Neural progenitor cell (in vitro differentiated cells): ENCODE measurements around the gene MYF5. TPM values are rescaled to one million over a fixed set of nuclear protein-coding genes. Genes with fewer than 3 reads are reported as not detected.

ENCODE experiments used
- DNase-seq: peaks from one replicate; pipeline ENCODE4 v3.0.0-alpha.2; 2016; ENCODE audit warnings: low spot score
- H2AFZ ChIP-seq: fragments of 200-600 bp; sonication (generic); replicated peaks from 2 replicates; pipeline ENCODE4 v1.6.1; 2016; ENCODE audit warnings: antibody characterized with exemption
- H3F3A ChIP-seq: fragments of 200-600 bp; sonication (generic); 2 replicates; pipeline ENCODE4 v1.6.1; 2016; ENCODE audit warnings: antibody characterized with exemption, low read depth
- H3K27ac ChIP-seq: fragments of 200-600 bp; sonication (generic); 2 replicates; pipeline ENCODE4 v1.5.1; 2016; ENCODE audit warnings: mild to moderate bottlenecking
- H3K27me3 ChIP-seq: fragments of 200-600 bp; sonication (generic); 2 replicates; pipeline ENCODE4 v1.6.1; 2016; ENCODE audit warnings: mild to moderate bottlenecking, moderate library complexity
- H3K36me3 ChIP-seq: fragments of 200-600 bp; sonication (generic); 2 replicates; pipeline ENCODE4 v1.5.1; 2016
- H3K4me1 ChIP-seq: fragments of 200-600 bp; sonication (generic); 2 replicates; pipeline ENCODE4 v1.6.1; 2016; ENCODE audit warnings: mixed run types
- H3K4me2 ChIP-seq: fragments of 200-600 bp; sonication (generic); 2 replicates; pipeline ENCODE4 v1.6.1; 2016
- H3K4me3 ChIP-seq: fragments of 200-600 bp; sonication (generic); 2 replicates; pipeline ENCODE4 v1.5.1; 2016
- H3K79me2 ChIP-seq: fragments of 200-600 bp; sonication (generic); 2 replicates; pipeline ENCODE4 v1.6.1; 2016; ENCODE audit warnings: low read depth
- H3K9ac ChIP-seq: fragments of 200-600 bp; sonication (generic); 2 replicates; pipeline ENCODE4 v1.6.1; 2016
- H3K9me3 ChIP-seq: fragments of 200-600 bp; sonication (generic); 2 replicates; pipeline ENCODE4 v1.5.1; 2016; ENCODE audit warnings: low read depth
- H4K20me1 ChIP-seq: fragments of 200-600 bp; sonication (generic); 2 replicates; pipeline ENCODE4 v1.6.1; 2016; ENCODE audit warnings: low read depth
- H3K27ac Mint-ChIP-seq: 3 replicates; pipeline ENCODE4 v1.8.0; 2021; ENCODE audit warnings: mixed read lengths
- H3K27me3 Mint-ChIP-seq: 2 replicates; pipeline ENCODE4 v1.8.0; 2022; ENCODE audit warnings: low read depth, mild to moderate bottlenecking, inconsistent platforms, moderate library complexity, mixed read lengths; ENCODE audit not compliant: insufficient read depth
- H3K36me3 Mint-ChIP-seq: 3 replicates; pipeline ENCODE4 v1.8.0; 2021; ENCODE audit warnings: mixed read lengths
- H3K4me1 Mint-ChIP-seq: 3 replicates; pipeline ENCODE4 v1.8.0; 2021; ENCODE audit warnings: mixed read lengths
- H3K4me3 Mint-ChIP-seq: 3 replicates; pipeline ENCODE4 v1.8.0; 2021; ENCODE audit warnings: mild to moderate bottlenecking, moderate library complexity, mixed read lengths
- H3K9me3 Mint-ChIP-seq: 3 replicates; pipeline ENCODE4 v1.8.0; 2020; ENCODE audit warnings: mixed read lengths
- EZH2 ChIP-seq: fragments of 200-600 bp; sonication (generic); IDR thresholded peaks from 2 replicates; pipeline ENCODE4 v1.6.1; 2017; ENCODE audit warnings: antibody characterized with exemption, mild to moderate bottlenecking, moderate library complexity
- EZH2phosphoT487 ChIP-seq: fragments of 200-600 bp; sonication (generic); IDR thresholded peaks from 2 replicates; pipeline ENCODE4 v1.6.1; 2017; ENCODE audit warnings: antibody characterized with exemption
- total RNA-seq: library from RNA; depleted of rRNA; stranded (reverse); fragments of >200 nt; gene quantifications from 2 replicates; pipeline ENCODE4 v1.2.3, GENCODE V29; 2015; ENCODE audit warnings: low replicate concordance
- TF ChIP-seq, protein P1 (sequence below): fragments of 200-600 bp; sonication (generic); IDR thresholded peaks from 2 replicates; pipeline ENCODE4 v1.5.1; 2017; ENCODE audit warnings: antibody characterized with exemption, mild to moderate bottlenecking

MYF5 gene
- total RNA-seq, 1 donor from 2014 or later: not detected

DNA sequence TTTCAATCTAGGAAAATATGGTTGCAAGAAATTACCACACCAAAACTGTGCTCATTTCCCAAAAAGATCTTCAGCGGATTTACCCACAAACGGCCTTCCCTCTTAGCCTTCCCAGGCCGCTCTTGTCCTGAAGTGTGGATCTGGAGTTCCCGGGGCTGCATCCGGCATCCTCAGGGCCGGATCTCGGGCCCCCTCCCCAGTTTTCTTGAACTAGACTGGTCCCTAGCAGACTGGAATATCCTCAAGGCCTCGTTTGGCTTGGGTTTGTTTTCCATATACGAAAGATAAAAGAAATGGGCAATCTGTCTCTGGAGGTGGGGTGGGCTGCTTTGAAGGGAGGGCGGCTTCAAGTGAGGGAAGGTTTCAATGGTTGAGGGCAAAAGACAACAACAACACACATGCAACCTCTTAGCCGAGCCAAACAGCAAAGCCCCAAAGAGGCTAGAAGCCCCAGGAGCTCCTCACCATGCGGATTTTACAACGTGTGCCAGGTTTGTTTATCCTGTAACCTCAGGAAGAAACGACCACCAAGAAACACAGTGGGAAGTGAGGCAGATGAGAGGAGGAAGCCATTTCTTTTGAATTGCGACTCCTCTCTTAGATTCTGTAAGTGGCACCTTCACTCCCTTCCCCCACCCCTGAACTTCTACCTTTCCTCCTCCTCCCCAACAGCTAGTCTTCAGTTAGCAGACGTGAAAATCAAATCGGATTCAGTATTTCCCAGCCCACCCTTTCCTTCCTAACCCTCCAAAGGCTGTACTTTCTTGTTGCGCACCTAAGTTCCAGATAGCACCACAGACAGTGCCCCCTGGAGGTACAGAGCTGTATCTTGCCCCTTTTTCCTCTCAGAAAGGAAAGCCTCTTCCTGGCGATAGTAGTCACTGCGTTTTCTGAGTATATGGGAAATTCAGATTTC is 6.6 kb upstream of the MYF5 start:
- no peaks in the 10 kb centered on the region for H3K9me3 ChIP-seq
- no peak overlapping the region for H3K4me3 ChIP-seq
- no peaks in the 10 kb centered on the region for H4K20me1 ChIP-seq
- peaks cover 28% of the 10 kb centered on the region for H3K4me1 Mint-ChIP-seq
- peak overlapping the region; percentile 35 for H3K4me2 ChIP-seq
- no peak overlapping the region for H3K27ac ChIP-seq
- peak; percentile 75 for DNase-seq
- no peak overlapping the region for H3K27ac Mint-ChIP-seq
- no peaks in the 10 kb centered on the region for H3K36me3 ChIP-seq
- H3K27me3 ChIP-seq: peaks cover 98% of the 10 kb centered on the region
- no peaks in the 10 kb centered on the region for H3K79me2 ChIP-seq
- H3K36me3 Mint-ChIP-seq: peaks cover 4% of the 10 kb centered on the region
- TF ChIP-seq EZH2: no peak
- TF ChIP-seq EZH2phosphoT487: no peak
- TF ChIP-seq, protein P1, sequence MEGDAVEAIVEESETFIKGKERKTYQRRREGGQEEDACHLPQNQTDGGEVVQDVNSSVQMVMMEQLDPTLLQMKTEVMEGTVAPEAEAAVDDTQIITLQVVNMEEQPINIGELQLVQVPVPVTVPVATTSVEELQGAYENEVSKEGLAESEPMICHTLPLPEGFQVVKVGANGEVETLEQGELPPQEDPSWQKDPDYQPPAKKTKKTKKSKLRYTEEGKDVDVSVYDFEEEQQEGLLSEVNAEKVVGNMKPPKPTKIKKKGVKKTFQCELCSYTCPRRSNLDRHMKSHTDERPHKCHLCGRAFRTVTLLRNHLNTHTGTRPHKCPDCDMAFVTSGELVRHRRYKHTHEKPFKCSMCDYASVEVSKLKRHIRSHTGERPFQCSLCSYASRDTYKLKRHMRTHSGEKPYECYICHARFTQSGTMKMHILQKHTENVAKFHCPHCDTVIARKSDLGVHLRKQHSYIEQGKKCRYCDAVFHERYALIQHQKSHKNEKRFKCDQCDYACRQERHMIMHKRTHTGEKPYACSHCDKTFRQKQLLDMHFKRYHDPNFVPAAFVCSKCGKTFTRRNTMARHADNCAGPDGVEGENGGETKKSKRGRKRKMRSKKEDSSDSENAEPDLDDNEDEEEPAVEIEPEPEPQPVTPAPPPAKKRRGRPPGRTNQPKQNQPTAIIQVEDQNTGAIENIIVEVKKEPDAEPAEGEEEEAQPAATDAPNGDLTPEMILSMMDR: peak; percentile 89
- H3K4me3 Mint-ChIP-seq: no peak overlapping the region
- H3F3A ChIP-seq: peaks cover 32% of the 10 kb centered on the region
- H3K9me3 Mint-ChIP-seq: peaks cover 3% of the 10 kb centered on the region
- peaks cover 34% of the 10 kb centered on the region for H3K27me3 Mint-ChIP-seq
- peak overlapping the region; percentile 38 for H2AFZ ChIP-seq
- H3K4me1 ChIP-seq: peaks cover 28% of the 10 kb centered on the region
- no peak overlapping the region for H3K9ac ChIP-seq

- Histone ChIP-seq H3K36me3 (no peaks in the 10 kb centered on the region), H4K20me1 (no peaks in the 10 kb centered on the region), H3K79me2 (no peaks in the 10 kb centered on the region), H3K9me3 (no peaks in the 10 kb centered on the region), H3K9ac (no peak overlapping the region), H3K4me3 (no peak overlapping the region), H3F3A (peaks cover 41% of the 10 kb centered on the region), H3K4me2 (no peak overlapping the region), H3K4me1 (peaks cover 36% of the 10 kb centered on the region), H3K27me3 (peaks cover 97% of the 10 kb centered on the region), H3K27ac (no peak overlapping the region), H2AFZ (no peak overlapping the region)
- no peak overlapping the region for H3K4me3 Mint-ChIP-seq
- peaks cover 35% of the 10 kb centered on the region for H3K4me1 Mint-ChIP-seq
- H3K27me3 Mint-ChIP-seq: peaks cover 36% of the 10 kb centered on the region
- no peak for DNase-seq
- peaks cover 4% of the 10 kb centered on the region for H3K36me3 Mint-ChIP-seq
- no peak overlapping the region for H3K27ac Mint-ChIP-seq
- peaks cover 3% of the 10 kb centered on the region for H3K9me3 Mint-ChIP-seq
- TF ChIP-seq EZH2phosphoT487 (no peak), EZH2 (no peak)
- TF ChIP-seq, protein P1: no peak
These were observed 5.8 kb upstream of the MYF5 start for GRCh38 chr12:80710727-80711449.

DNA sequence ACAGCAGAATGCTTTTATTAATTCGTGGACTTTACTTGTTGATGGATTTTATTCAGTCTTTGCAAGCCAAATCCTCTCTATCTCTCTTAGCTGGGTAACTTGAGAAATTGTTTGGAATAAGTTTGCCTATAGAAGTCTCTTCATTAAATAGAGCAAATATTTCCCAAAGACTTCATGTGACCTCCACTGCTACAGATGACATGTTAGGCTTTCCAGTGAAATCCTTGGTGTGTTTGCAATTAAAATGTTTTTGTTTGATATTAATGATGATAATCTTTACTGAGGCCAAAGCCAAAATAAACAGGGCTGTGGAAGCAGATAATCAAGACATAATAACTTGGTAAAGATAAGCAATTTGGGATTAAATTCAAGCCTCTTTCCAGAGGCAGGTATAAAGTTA is 4.8 kb upstream of the MYF5 start:
- Histone ChIP-seq H3K9ac (no peak overlapping the region), H3K4me3 (no peak overlapping the region), H3F3A (peaks cover 44% of the 10 kb centered on the region), H3K79me2 (no peaks in the 10 kb centered on the region), H3K4me2 (no peak overlapping the region), H3K27me3 (peaks cover 93% of the 10 kb centered on the region), H4K20me1 (no peaks in the 10 kb centered on the region), H3K9me3 (no peaks in the 10 kb centered on the region), H3K4me1 (peaks cover 41% of the 10 kb centered on the region), H3K36me3 (no peaks in the 10 kb centered on the region), H3K27ac (no peak overlapping the region), H2AFZ (no peak overlapping the region)
- Mint-ChIP-seq H3K27ac (no peak overlapping the region), H3K36me3 (peaks cover 4% of the 10 kb centered on the region), H3K4me1 (peaks cover 37% of the 10 kb centered on the region), H3K4me3 (no peak overlapping the region), H3K9me3 (peaks cover 7% of the 10 kb centered on the region), H3K27me3 (peaks cover 43% of the 10 kb centered on the region)
- DNase-seq: no peak
- TF ChIP-seq EZH2 (no peak), EZH2phosphoT487 (no peak)
- TF ChIP-seq, protein P1: no peak
